Thymus (tissue), 11 donors: Measurements from ENCODE around the gene LOXHD1. TPM values are rescaled to one million over a fixed set of nuclear protein-coding genes. Genes with fewer than 3 reads are reported as not detected.

ENCODE experiments used
- DNase-seq, 9 donors: peaks; one replicate each; pipeline ENCODE4 v3.0.0-alpha.2; 2013; ENCODE audit warnings: low spot score in 9 of 9, low read depth in 6 of 9, missing footprints in 1 of 9
- H3K27ac ChIP-seq, 2 donors: one replicate each; pipeline ENCODE4 v1.5.1; 2013; ENCODE audit warnings: control low read depth in 1 of 2, low read depth in 1 of 2, low read length in 1 of 2, mild to moderate bottlenecking in 1 of 2, moderate library complexity in 1 of 2
- H3K27me3 ChIP-seq, 2 donors: one replicate each; pipeline ENCODE4 v1.5.1; 2013; ENCODE audit warnings: low read length in 1 of 2; ENCODE audit not compliant: control insufficient read depth in 2 of 2, insufficient read depth in 1 of 2
- H3K36me3 ChIP-seq, 2 donors: one replicate each; pipeline ENCODE4 v1.5.1; 2013; ENCODE audit warnings: low read length in 1 of 2, mild to moderate bottlenecking in 1 of 2, moderate library complexity in 1 of 2; ENCODE audit not compliant: control insufficient read depth in 2 of 2, insufficient read depth in 2 of 2
- H3K4me1 ChIP-seq, 2 donors: one replicate each; pipeline ENCODE4 v1.5.1; 2013; ENCODE audit warnings: low read length in 2 of 2; ENCODE audit not compliant: control insufficient read depth in 2 of 2, insufficient read depth in 2 of 2
- H3K4me3 ChIP-seq, 2 donors: one replicate each; pipeline ENCODE4 v1.5.1; 2013; ENCODE audit warnings: low read length in 2 of 2, control low read depth in 1 of 2, mild to moderate bottlenecking in 1 of 2
- H3K9me3 ChIP-seq, 2 donors: one replicate each; pipeline ENCODE4 v1.5.1; 2013; ENCODE audit warnings: low read length in 1 of 2, mild to moderate bottlenecking in 1 of 2; ENCODE audit not compliant: control insufficient read depth in 2 of 2, insufficient read depth in 1 of 2
- WGBS: extraction: QIAGEN DNeasy Blood & Tissue Kit; methylation state at CpG from one replicate; pipeline ENCODE4 v1.1.7; 2013; 5-methylcytosine and 5-hydroxymethylcytosine counted together
- polyA plus RNA-seq: library from polyadenylated mRNA; stranded (reverse); fragments of 200-250 nt; gene quantifications from one replicate; pipeline ENCODE4 v1.2.3, GENCODE V29; 2013
- total RNA-seq: library from RNA; stranded (reverse); fragments of 120-200 nt; gene quantifications from one replicate; pipeline ENCODE4 v1.2.4, GENCODE V29; 2013
- donor health status: healthy.

LOXHD1 gene
- total and polyA plus RNA-seq, 2 donors: 0.09 to 0.24 TPM

- H3K27me3 ChIP-seq: no peaks in the 10 kb centered on the region
- H3K9me3 ChIP-seq: no peaks in the 10 kb centered on the region
- H3K4me3 ChIP-seq: no peak overlapping the region
- 95% methylated on average over 2 of the region's 2 CpGs for WGBS
- H3K27ac ChIP-seq: no peak overlapping the region
- DNase-seq: no peak
- no peaks in the 10 kb centered on the region for H3K4me1 ChIP-seq
- H3K36me3 ChIP-seq: no peaks in the 10 kb centered on the region
Observed at GRCh38 chr18:46436621-46437020, 220.4 kb downstream of the LOXHD1 start.

GRCh38 chr18:46435031-46435430 is 222.0 kb downstream of the LOXHD1 start:
- H3K9me3 ChIP-seq: no peaks in the 10 kb centered on the region
- H3K4me3 ChIP-seq: no peak overlapping the region
- no peaks in the 10 kb centered on the region for H3K27me3 ChIP-seq
- WGBS: 97% methylated on average over 9 of the region's 9 CpGs
- H3K36me3 ChIP-seq: no peaks in the 10 kb centered on the region
- DNase-seq: no peak
- H3K27ac ChIP-seq: no peak overlapping the region
- no peaks in the 10 kb centered on the region for H3K4me1 ChIP-seq

DNA sequence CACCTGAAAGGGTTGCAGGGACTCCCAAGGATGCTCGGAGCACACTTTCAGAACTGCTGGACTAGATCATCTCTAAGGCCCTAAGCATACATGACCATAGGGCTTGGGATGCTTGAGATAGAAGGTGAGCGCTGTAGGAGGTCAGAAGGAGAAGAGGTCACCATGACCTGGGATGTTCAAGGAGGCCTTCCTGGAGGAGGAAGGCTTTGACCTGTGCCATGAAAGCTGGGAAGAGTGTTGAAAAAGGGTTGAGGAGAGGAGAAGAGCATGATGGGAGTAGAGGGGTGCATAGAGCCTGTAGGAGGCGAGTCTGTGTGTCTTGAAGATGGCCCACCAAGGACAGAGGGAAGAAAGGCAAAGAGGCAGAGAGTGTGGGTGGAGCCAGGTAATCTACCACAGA is 222.4 kb downstream of the LOXHD1 start:
- H3K27ac ChIP-seq: no peak overlapping the region
- no peaks in the 10 kb centered on the region for H3K9me3 ChIP-seq
- no peaks in the 10 kb centered on the region for H3K4me1 ChIP-seq
- DNase-seq: no peak
- WGBS: 98% methylated on average over 3 of the region's 3 CpGs
- no peak overlapping the region for H3K4me3 ChIP-seq
- no peaks in the 10 kb centered on the region for H3K27me3 ChIP-seq
- no peaks in the 10 kb centered on the region for H3K36me3 ChIP-seq

DNA sequence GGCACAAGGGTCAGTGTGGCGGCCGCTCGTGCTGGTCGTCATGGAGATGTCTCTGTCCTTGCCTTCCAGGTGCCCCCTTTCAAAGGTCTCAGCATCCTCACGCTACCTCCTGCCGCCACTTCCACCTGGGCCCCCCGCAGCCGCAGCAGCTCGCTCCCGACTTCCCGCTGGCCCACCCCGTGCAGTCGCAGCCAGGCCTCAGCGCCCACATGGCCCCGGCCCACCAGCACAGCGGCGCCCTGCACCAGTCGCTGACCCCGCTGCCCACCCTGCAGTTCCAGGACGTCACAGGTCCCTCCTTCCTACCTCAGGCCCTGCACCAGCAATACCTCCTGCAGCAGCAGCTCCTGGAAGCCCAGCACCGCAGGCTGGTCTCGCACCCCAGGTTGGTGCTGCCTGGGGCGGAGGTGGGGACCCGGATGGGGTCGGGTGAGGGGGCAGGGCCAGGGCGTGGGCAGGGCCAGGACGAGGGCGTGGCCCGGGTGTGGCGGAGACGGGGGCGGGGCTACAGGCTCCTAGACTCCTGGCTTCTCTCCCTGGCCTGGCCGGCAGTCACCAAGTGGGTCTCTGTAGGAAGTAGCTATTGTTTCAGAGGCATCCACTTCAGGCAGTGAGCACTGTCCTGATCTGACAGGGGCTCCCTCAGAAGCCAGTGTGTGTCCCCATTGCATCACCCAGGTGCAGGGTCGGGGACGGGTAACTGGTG is 223.7 kb downstream of the LOXHD1 start:
- 78% methylated on average over 35 of the region's 35 CpGs for WGBS
- no peak overlapping the region for H3K27ac ChIP-seq
- H3K4me3 ChIP-seq: no peak overlapping the region
- H3K4me1 ChIP-seq: no peaks in the 10 kb centered on the region
- H3K36me3 ChIP-seq: no peaks in the 10 kb centered on the region
- no peaks in the 10 kb centered on the region for H3K27me3 ChIP-seq
- no peaks in the 10 kb centered on the region for H3K9me3 ChIP-seq
- DNase-seq: peak in 1 of 9 donors; percentile 20

- Histone ChIP-seq H3K4me3 (no peak overlapping the region), H3K36me3 (no peaks in the 10 kb centered on the region), H3K27me3 (no peaks in the 10 kb centered on the region), H3K9me3 (no peaks in the 10 kb centered on the region), H3K27ac (no peak overlapping the region), H3K4me1 (no peaks in the 10 kb centered on the region)
- 90% methylated on average over 4 of the region's 4 CpGs for WGBS
- no peak for DNase-seq
Observed at GRCh38 chr18:46431522-46432171, 225.4 kb downstream of the LOXHD1 start.

GRCh38 chr18:46429649-46430224 is 227.3 kb downstream of the LOXHD1 start:
- no peak overlapping the region for H3K27ac ChIP-seq
- WGBS: 92% methylated on average over 2 of the region's 2 CpGs
- no peaks in the 10 kb centered on the region for H3K27me3 ChIP-seq
- no peak overlapping the region for H3K4me3 ChIP-seq
- H3K9me3 ChIP-seq: no peaks in the 10 kb centered on the region
- no peaks in the 10 kb centered on the region for H3K36me3 ChIP-seq
- H3K4me1 ChIP-seq: no peaks in the 10 kb centered on the region
- no peak for DNase-seq

GRCh38 chr18:46429130-46429529 is 227.9 kb downstream of the LOXHD1 start:
- over 99% methylated on average over 4 of the region's 4 CpGs for WGBS

DNA sequence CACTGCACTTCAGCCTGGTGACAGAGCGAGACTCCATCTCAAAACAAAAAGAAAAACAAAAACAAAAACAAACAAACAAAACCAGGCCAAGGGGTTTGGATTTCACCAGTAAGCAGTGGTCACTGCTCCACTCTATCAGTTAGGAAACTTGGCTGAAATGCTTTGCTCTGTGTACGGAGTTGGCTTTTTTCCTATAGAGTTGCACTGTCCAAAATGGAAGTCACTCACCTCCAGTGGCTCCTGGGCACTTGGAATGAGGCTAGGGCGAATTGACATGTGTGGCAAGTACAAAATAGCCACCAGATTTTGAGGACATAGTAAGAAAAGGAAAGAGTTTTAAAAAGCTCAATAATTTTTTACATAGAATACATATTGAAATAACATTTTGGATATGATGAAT is 228.7 kb downstream of the LOXHD1 start:
- 95% methylated on average over 3 of the region's 3 CpGs for WGBS
- no peaks in the 10 kb centered on the region for H3K4me1 ChIP-seq
- DNase-seq: no peak
- no peak overlapping the region for H3K27ac ChIP-seq
- H3K9me3 ChIP-seq: no peaks in the 10 kb centered on the region
- no peak overlapping the region for H3K4me3 ChIP-seq
- no peaks in the 10 kb centered on the region for H3K36me3 ChIP-seq
- no peaks in the 10 kb centered on the region for H3K27me3 ChIP-seq

More at GRCh38 chr18:46429130-46429529, 227.9 kb downstream of the LOXHD1 start:
- Histone ChIP-seq H3K27ac (no peak overlapping the region), H3K4me3 (no peak overlapping the region), H3K27me3 (no peaks in the 10 kb centered on the region), H3K4me1 (no peaks in the 10 kb centered on the region), H3K9me3 (no peaks in the 10 kb centered on the region), H3K36me3 (no peaks in the 10 kb centered on the region)
- no peak for DNase-seq

DNA sequence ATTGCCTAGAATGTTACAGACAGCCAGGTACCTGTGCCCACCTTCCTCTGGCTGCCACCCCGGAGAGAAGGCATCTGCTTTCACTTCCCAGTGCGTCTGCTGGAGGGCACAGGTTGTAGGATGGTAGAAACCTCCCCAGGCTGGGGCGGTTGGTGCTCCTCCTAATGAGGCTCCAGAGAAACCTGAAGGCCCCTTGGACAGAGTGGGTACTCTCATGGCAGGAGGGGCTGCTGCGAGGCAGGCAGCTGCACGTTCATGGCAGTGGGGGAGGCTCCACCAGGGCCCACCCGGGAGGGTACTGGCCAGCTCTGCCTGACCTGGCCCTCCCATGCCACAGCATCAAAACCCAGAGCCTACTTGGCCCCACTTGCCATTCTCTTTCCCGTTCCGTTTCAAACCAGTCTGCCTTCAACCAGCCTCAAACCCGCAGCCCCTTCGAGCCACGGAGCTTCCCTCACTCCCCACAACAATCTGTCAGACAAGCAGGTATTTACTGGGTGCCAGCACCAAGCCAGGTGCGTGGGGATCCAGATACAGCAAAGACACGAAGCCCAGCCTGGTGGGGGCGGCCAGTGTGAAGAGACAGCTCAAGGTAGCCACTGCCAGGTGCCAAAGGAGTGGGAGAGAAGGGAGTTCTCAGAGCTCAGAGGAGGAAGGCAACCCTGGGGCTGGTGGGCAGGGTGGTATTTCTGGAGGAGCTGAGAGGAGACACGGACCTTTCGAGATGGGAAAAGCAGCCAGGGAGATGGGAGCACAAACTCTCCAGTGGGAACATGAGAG is 229.6 kb downstream of the LOXHD1 start:
- no peaks in the 10 kb centered on the region for H3K9me3 ChIP-seq
- WGBS: 99% methylated on average over 16 of the region's 16 CpGs
- no peaks in the 10 kb centered on the region for H3K36me3 ChIP-seq
- H3K27ac ChIP-seq: no peak overlapping the region
- no peak overlapping the region for H3K4me3 ChIP-seq
- no peaks in the 10 kb centered on the region for H3K27me3 ChIP-seq
- no peak for DNase-seq
- H3K4me1 ChIP-seq: peaks cover 0 to under 1% of the 10 kb centered on the region in 2 donors
